Measurements from ENCODE around the gene DMRT1.

Gene DMRT1

GRCh38 chr9:942805-943580, 101.5 kb downstream of the DMRT1 start:
- H3K4me3 ChIP-seq, result no peak overlapping the region
- no peaks in the 10 kb centered on the region for H4K20me1 ChIP-seq
- peaks cover 22% of the 10 kb centered on the region for H3K9me3 ChIP-seq
- H3K27me3 ChIP-seq, result no peaks in the 10 kb centered on the region
- H3K9ac ChIP-seq, result no peak overlapping the region
- no peak overlapping the region for H3K27ac ChIP-seq
- H3K4me1 ChIP-seq, result no peaks in the 10 kb centered on the region
- H3K4me2 ChIP-seq, result no peak overlapping the region
- TF ChIP-seq Cebpa-rat (IDR thresholded peaks at IDR 0.05), result no peak
- no peaks in the 10 kb centered on the region for H3K36me3 ChIP-seq

- Histone ChIP-seq H3K36me3 (no peaks in the 10 kb centered on the region), H4K20me1 (no peaks in the 10 kb centered on the region), H3K27ac (no peak overlapping the region), H3K4me1 (no peaks in the 10 kb centered on the region), H3K9ac (no peak overlapping the region), H3K4me3 (no peak overlapping the region), H3K4me2 (no peak overlapping the region), H3K9me3 (no peaks in the 10 kb centered on the region), H3K27me3 (no peaks in the 10 kb centered on the region)
- TF ChIP-seq Cebpa-rat (IDR thresholded peaks at IDR 0.05), result no peak
Measured at GRCh38 chr9:947985-948384, 106.5 kb downstream of the DMRT1 start.

- no peaks in the 10 kb centered on the region for H3K27me3 ChIP-seq
- H3K27ac ChIP-seq, result no peak overlapping the region
- H3K4me3 ChIP-seq, result no peak overlapping the region
- H3K9me3 ChIP-seq, result no peaks in the 10 kb centered on the region
- H3K4me1 ChIP-seq, result no peaks in the 10 kb centered on the region
- H3K9ac ChIP-seq, result no peak overlapping the region
- H3K36me3 ChIP-seq, result no peaks in the 10 kb centered on the region
- no peak for TF ChIP-seq Cebpa-rat (IDR thresholded peaks at IDR 0.05)
- H3K4me2 ChIP-seq, result no peak overlapping the region
- no peaks in the 10 kb centered on the region for H4K20me1 ChIP-seq
Measured at GRCh38 chr9:948497-948896, 107.0 kb downstream of the DMRT1 start.

- no peak overlapping the region for H3K4me3 ChIP-seq
- no peaks in the 10 kb centered on the region for H4K20me1 ChIP-seq
- no peaks in the 10 kb centered on the region for H3K27me3 ChIP-seq
- no peak for TF ChIP-seq Cebpa-rat (IDR thresholded peaks at IDR 0.05)
- H3K27ac ChIP-seq, result no peak overlapping the region
- no peak overlapping the region for H3K9ac ChIP-seq
- no peaks in the 10 kb centered on the region for H3K4me1 ChIP-seq
- H3K4me2 ChIP-seq, result no peak overlapping the region
- H3K36me3 ChIP-seq, result no peaks in the 10 kb centered on the region
- H3K9me3 ChIP-seq, result no peaks in the 10 kb centered on the region
Measured at GRCh38 chr9:950139-950538, 108.6 kb downstream of the DMRT1 start.

GRCh38 chr9:952546-952945, 111.0 kb downstream of the DMRT1 start:
- Histone ChIP-seq H3K9me3 (no peaks in the 10 kb centered on the region), H3K27ac (no peak overlapping the region), H4K20me1 (no peaks in the 10 kb centered on the region), H3K4me1 (no peaks in the 10 kb centered on the region), H3K4me2 (no peak overlapping the region), H3K9ac (no peak overlapping the region), H3K27me3 (no peaks in the 10 kb centered on the region), H3K4me3 (no peak overlapping the region), H3K36me3 (no peaks in the 10 kb centered on the region)
- TF ChIP-seq Cebpa-rat (IDR thresholded peaks at IDR 0.05), result no peak

- no peak overlapping the region for H3K4me2 ChIP-seq
- H3K9ac ChIP-seq, result no peak overlapping the region
- H3K4me3 ChIP-seq, result no peak overlapping the region
- no peaks in the 10 kb centered on the region for H4K20me1 ChIP-seq
- no peaks in the 10 kb centered on the region for H3K9me3 ChIP-seq
- peaks cover 16% of the 10 kb centered on the region for H3K4me1 ChIP-seq
- no peak overlapping the region for H3K27ac ChIP-seq
- no peaks in the 10 kb centered on the region for H3K36me3 ChIP-seq
- TF ChIP-seq Cebpa-rat (IDR thresholded peaks at IDR 0.05), result no peak
- no peaks in the 10 kb centered on the region for H3K27me3 ChIP-seq
Measured at GRCh38 chr9:959105-959504, 117.6 kb downstream of the DMRT1 start.

- Histone ChIP-seq H3K4me3 (no peak overlapping the region), H3K9ac (no peak overlapping the region), H3K9me3 (no peaks in the 10 kb centered on the region), H3K27ac (no peak overlapping the region), H3K4me1 (peaks cover 24% of the 10 kb centered on the region), H3K27me3 (no peaks in the 10 kb centered on the region), H3K36me3 (no peaks in the 10 kb centered on the region), H4K20me1 (no peaks in the 10 kb centered on the region), H3K4me2 (no peak overlapping the region)
- no peak for TF ChIP-seq Cebpa-rat (IDR thresholded peaks at IDR 0.05)
Measured at GRCh38 chr9:959914-960313, 118.4 kb downstream of the DMRT1 start.

GRCh38 chr9:962023-962422, 120.5 kb downstream of the DMRT1 start:
- no peak overlapping the region for H3K4me3 ChIP-seq
- no peaks in the 10 kb centered on the region for H3K27me3 ChIP-seq
- no peak overlapping the region for H3K27ac ChIP-seq
- TF ChIP-seq Cebpa-rat (IDR thresholded peaks at IDR 0.05), result no peak
- H3K36me3 ChIP-seq, result no peaks in the 10 kb centered on the region
- peaks cover 35% of the 10 kb centered on the region for H3K4me1 ChIP-seq
- no peak overlapping the region for H3K9ac ChIP-seq
- H4K20me1 ChIP-seq, result no peaks in the 10 kb centered on the region
- H3K9me3 ChIP-seq, result no peaks in the 10 kb centered on the region
- H3K4me2 ChIP-seq, result peak overlapping the region; percentile 12; the same call in 1 of the 2 replicates

GRCh38 chr9:965497-965896, 124.0 kb downstream of the DMRT1 start:
- Histone ChIP-seq H4K20me1 (no peaks in the 10 kb centered on the region), H3K27ac (no peak overlapping the region), H3K36me3 (no peaks in the 10 kb centered on the region), H3K27me3 (peaks cover 3% of the 10 kb centered on the region; the same call in 1 of the 2 replicates), H3K4me2 (peak overlapping the region; percentile 67; the same call in 1 of the 2 replicates), H3K9ac (no peak overlapping the region), H3K4me1 (peaks cover 45% of the 10 kb centered on the region), H3K9me3 (peaks cover 12% of the 10 kb centered on the region), H3K4me3 (no peak overlapping the region)
- no peak for TF ChIP-seq Cebpa-rat (IDR thresholded peaks at IDR 0.05)

- H4K20me1 ChIP-seq, result no peaks in the 10 kb centered on the region
- H3K27me3 ChIP-seq, result peaks cover 3% of the 10 kb centered on the region; the same call in 1 of the 2 replicates
- no peak overlapping the region for H3K4me3 ChIP-seq
- peaks cover 26% of the 10 kb centered on the region for H3K9me3 ChIP-seq
- no peak overlapping the region for H3K27ac ChIP-seq
- no peaks in the 10 kb centered on the region for H3K36me3 ChIP-seq
- peaks cover 45% of the 10 kb centered on the region for H3K4me1 ChIP-seq
- H3K4me2 ChIP-seq, result peak overlapping the region; percentile 33
- no peak overlapping the region for H3K9ac ChIP-seq
- no peak for TF ChIP-seq Cebpa-rat (IDR thresholded peaks at IDR 0.05)
Measured at GRCh38 chr9:966870-967269, 125.4 kb downstream of the DMRT1 start.

All from BLaER1 (cell line).